Loucy (cell line): ENCODE results near the gene S1PR4.

Source experiments
- EZH2phosphoT487 ChIP-seq: fragments of 200-600 bp; IDR thresholded peaks from 2 replicates; pipeline ENCODE4 v1.6.1; 2018; ENCODE audit warnings: antibody characterized with exemption, mild to moderate bottlenecking, moderate library complexity, borderline replicate concordance
- TF ChIP-seq, protein P1 (sequence below): fragments of 200-600 bp; sonication (generic); conservative IDR thresholded peaks from 2 replicates; pipeline ENCODE4 v1.5.1; 2014; ENCODE audit warnings: mild to moderate bottlenecking, antibody characterized with exemption, low read length

DNA sequence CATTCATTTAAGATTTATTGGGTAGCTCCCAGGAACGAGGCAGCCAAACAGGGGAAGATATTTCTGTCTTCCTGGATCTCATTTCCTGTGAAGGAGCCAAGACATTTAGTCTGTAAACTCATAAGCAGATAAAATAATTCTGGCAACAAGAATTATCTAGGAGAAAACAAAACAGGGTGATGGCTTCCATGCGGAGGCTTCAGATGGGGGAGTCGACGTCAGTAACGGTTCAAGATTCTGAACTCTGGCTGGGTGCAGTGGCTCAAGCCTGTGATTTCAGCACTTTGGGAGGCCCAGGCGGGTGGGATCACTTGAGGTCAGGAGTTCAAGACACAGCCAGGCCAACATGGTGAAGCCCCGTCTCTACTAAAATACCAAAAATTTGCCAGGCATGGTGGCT is 41.5 kb upstream of the S1PR4 start:
- TF ChIP-seq EZH2phosphoT487, result no peak
- TF ChIP-seq, protein P1, sequence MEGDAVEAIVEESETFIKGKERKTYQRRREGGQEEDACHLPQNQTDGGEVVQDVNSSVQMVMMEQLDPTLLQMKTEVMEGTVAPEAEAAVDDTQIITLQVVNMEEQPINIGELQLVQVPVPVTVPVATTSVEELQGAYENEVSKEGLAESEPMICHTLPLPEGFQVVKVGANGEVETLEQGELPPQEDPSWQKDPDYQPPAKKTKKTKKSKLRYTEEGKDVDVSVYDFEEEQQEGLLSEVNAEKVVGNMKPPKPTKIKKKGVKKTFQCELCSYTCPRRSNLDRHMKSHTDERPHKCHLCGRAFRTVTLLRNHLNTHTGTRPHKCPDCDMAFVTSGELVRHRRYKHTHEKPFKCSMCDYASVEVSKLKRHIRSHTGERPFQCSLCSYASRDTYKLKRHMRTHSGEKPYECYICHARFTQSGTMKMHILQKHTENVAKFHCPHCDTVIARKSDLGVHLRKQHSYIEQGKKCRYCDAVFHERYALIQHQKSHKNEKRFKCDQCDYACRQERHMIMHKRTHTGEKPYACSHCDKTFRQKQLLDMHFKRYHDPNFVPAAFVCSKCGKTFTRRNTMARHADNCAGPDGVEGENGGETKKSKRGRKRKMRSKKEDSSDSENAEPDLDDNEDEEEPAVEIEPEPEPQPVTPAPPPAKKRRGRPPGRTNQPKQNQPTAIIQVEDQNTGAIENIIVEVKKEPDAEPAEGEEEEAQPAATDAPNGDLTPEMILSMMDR, result no peak
